T-helper 2 cell treated with Interferon-gamma antibody and Interleukin-4, amounts not matched to agents 5 μg/mL and 100 μg/mL, for 36 hours (primary cell): Measurements from ENCODE around the gene SYNPR.

Experiments
- DNase-seq: peaks from one replicate; pipeline ENCODE4 v3.0.0; 2021; ENCODE audit warnings: low spot score
- H3K27ac Mint-ChIP-seq: one replicate; pipeline ENCODE4 v1.8.0; 2021; ENCODE audit warnings: mild to moderate bottlenecking, mixed read lengths
- H3K27me3 Mint-ChIP-seq: one replicate; pipeline ENCODE4 v1.8.0; 2021; ENCODE audit warnings: low read depth, mixed read lengths
- H3K36me3 Mint-ChIP-seq: one replicate; pipeline ENCODE4 v1.8.0; 2021; ENCODE audit warnings: low read depth, mixed read lengths
- H3K4me1 Mint-ChIP-seq: one replicate; pipeline ENCODE4 v1.8.0; 2021; ENCODE audit warnings: low read depth, mixed read lengths
- H3K4me3 Mint-ChIP-seq: one replicate; pipeline ENCODE4 v1.8.0; 2022; ENCODE audit warnings: mild to moderate bottlenecking, moderate library complexity, mixed read lengths
- H3K9me3 Mint-ChIP-seq: one replicate; pipeline ENCODE4 v1.8.0; 2021; ENCODE audit warnings: mixed read lengths

Gene SYNPR

DNA sequence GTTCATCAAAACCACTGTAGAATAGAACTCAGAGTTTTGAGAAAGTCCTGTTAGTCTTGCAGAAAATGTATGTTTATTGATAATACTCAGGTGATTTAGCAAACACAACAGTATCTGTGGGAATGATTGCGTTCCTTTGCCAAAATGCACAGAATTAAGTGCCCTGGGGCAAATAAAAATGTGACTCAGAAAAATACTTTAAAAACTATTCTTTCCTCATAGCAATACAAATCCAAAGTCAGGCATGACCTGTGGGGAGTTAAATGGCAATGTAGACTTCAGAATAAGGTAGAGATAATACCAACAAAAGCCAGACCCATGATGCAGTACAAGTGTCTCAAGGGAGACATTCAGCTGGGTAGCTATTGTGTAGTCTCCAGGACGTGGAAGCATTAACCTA is 302.0 kb downstream of the SYNPR start:
- Mint-ChIP-seq H3K4me3 (no peak overlapping the region), H3K9me3 (no peaks in the 10 kb centered on the region), H3K36me3 (no peaks in the 10 kb centered on the region), H3K4me1 (no peaks in the 10 kb centered on the region), H3K27ac (no peak overlapping the region), H3K27me3 (no peaks in the 10 kb centered on the region)
- no peak for DNase-seq

DNA sequence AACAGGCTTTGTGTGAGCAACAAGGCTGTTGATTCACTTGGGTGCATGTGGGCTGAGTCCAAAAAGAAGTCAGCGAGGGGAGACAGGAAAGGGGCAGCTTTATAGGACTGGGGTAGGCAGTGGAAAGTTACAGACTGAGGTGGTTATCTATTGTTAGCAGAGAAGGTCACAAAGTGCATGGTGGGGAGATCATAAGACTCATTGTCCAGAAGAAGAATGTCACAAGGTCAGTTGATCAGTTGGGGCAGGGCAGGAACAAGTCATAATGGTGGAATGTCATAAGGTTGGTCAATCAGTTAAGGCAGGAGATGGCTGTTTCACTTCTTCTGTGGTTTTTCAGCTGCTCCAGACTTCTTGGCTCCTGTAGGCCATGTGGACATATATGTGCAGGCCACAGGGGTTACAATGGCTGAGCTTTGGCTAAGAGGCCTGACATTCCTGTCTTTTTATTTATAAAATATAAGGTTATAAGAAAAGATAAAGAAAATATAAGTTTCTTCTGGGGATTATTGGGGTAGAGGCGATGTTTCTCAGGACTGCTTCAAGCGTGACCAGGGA is 304.9 kb downstream of the SYNPR start:
- H3K9me3 Mint-ChIP-seq, result peaks cover 1% of the 10 kb centered on the region
- H3K36me3 Mint-ChIP-seq, result no peaks in the 10 kb centered on the region
- H3K4me1 Mint-ChIP-seq, result no peaks in the 10 kb centered on the region
- DNase-seq, result no peak
- H3K27me3 Mint-ChIP-seq, result no peaks in the 10 kb centered on the region
- H3K4me3 Mint-ChIP-seq, result no peak overlapping the region
- H3K27ac Mint-ChIP-seq, result no peak overlapping the region

DNA sequence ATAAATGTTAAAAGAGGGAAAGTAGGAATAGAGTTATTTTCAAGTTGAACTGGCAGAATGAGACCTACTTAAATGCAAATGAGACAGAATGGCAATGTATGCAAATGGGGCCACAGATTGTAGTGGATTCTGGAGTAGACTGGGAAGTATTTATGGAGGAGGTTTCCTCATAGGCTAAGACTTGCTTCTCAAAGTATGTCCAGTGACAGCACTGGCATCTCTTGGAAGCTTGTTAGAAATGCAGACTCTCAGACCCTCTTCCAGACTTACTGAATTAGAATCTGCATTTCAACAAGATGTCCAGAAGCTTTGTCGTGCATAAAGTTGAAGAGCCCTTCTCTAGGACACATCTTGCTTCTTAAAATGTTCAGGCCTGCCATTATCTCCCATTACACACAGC is 306.6 kb downstream of the SYNPR start:
- no peaks in the 10 kb centered on the region for H3K4me1 Mint-ChIP-seq
- H3K36me3 Mint-ChIP-seq, result no peaks in the 10 kb centered on the region
- no peak overlapping the region for H3K4me3 Mint-ChIP-seq
- DNase-seq, result no peak
- H3K9me3 Mint-ChIP-seq, result peaks cover 9% of the 10 kb centered on the region
- no peak overlapping the region for H3K27ac Mint-ChIP-seq
- H3K27me3 Mint-ChIP-seq, result no peaks in the 10 kb centered on the region

DNA sequence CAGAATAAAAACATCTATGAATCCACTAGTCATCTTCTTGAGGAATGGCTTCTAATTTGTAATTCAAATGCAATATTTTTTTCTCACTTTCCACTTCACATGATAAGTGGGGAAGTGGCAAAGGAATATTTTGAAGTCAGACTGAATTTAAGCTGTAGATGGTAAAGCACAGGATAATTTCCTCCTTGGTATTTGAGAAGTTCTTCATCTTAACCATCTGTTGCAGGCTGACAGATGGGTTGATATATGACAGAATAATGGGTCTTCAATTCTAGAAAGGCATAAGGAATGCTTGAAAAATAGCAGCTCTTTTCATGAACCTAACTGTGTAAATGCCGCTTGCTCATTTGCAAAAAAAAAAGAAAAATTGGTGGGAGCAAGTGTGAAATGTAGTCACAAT is 307.8 kb downstream of the SYNPR start:
- H3K27me3 Mint-ChIP-seq, result no peaks in the 10 kb centered on the region
- peaks cover 9% of the 10 kb centered on the region for H3K9me3 Mint-ChIP-seq
- no peaks in the 10 kb centered on the region for H3K4me1 Mint-ChIP-seq
- no peak overlapping the region for H3K4me3 Mint-ChIP-seq
- DNase-seq, result no peak
- H3K27ac Mint-ChIP-seq, result no peak overlapping the region
- no peaks in the 10 kb centered on the region for H3K36me3 Mint-ChIP-seq

DNA sequence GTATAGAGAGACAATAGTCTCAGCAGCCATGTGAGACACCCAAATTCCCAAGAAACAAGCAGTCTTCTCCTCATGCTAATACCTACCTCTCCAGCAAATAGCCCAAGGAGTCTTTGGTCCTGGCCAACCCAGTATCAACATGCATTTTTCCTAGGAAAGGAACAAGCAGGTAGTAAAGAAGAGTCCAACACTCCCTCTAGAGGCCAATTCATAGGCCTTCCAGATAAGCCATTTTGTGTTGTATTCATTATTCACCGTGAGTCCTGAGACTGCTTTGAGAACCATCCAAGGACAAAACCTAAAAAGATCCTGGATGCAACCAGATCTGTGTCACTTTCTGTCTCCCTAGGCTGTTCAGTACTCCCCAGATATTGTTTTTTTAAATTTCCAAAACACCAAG is 310.8 kb downstream of the SYNPR start:
- Mint-ChIP-seq H3K27me3 (no peaks in the 10 kb centered on the region), H3K27ac (no peak overlapping the region), H3K9me3 (peaks cover 9% of the 10 kb centered on the region), H3K4me1 (no peaks in the 10 kb centered on the region), H3K36me3 (no peaks in the 10 kb centered on the region), H3K4me3 (no peak overlapping the region)
- no peak for DNase-seq

DNA sequence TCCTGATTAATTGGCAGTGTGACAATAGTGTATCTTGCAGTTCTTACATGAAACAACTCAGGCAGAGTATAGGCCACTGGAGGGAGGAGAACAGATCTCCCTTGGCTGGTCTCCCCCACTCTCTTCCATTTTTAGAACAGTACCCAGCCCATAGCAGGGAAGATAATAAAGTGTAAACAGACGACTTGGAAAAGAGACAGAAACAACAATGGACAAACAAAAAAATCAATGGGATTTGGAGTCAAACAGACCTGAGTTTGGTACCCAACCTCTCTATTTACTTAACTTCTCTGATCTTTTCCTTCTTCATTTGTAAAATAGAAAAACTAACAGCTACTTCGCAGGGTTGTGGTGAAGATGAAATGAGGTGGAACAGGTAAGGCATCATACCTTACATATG is 315.7 kb downstream of the SYNPR start:
- H3K9me3 Mint-ChIP-seq, result peaks cover 1% of the 10 kb centered on the region
- no peaks in the 10 kb centered on the region for H3K27me3 Mint-ChIP-seq
- DNase-seq, result no peak
- H3K4me3 Mint-ChIP-seq, result no peak overlapping the region
- no peaks in the 10 kb centered on the region for H3K4me1 Mint-ChIP-seq
- H3K27ac Mint-ChIP-seq, result no peak overlapping the region
- H3K36me3 Mint-ChIP-seq, result no peaks in the 10 kb centered on the region

DNA sequence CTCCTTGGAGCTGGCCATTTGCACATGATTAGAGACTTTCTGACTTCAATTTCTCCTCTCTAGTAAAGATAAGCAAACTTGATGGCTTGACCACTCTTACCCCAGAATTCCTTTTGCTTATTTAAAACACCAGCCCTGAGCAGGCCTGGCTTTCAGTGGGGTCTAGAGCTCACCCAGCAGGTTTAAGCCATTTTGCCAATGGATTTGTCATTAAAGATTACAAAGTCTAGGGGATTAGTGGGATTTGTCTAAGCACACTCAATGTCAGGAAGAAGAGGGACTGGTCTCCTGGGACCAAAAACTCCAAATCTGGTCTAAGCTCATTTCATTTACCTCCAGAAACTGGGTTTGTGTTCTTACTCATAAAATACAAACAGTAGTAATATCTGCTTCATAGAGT is 317.1 kb downstream of the SYNPR start:
- H3K27ac Mint-ChIP-seq, result no peak overlapping the region
- no peaks in the 10 kb centered on the region for H3K27me3 Mint-ChIP-seq
- H3K4me1 Mint-ChIP-seq, result no peaks in the 10 kb centered on the region
- H3K4me3 Mint-ChIP-seq, result no peak overlapping the region
- no peaks in the 10 kb centered on the region for H3K36me3 Mint-ChIP-seq
- DNase-seq, result no peak
- no peaks in the 10 kb centered on the region for H3K9me3 Mint-ChIP-seq

DNA sequence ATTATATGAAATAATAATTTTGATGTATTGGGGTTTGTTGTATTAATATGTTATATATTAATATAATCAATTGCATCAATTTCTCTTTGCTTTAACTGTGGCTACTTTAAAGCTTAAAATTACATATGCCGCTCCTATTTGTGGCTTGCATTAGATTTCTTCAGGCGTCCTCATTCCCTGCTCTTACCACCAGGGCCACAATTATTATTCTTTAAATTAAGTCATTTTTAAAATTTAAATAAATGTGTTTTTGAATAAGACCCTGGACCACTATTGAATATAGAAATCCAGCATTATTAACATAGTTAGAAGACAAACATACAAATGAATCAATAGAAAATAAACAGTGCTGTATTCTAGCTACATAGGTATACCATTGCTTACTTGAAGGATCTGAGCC is 318.9 kb downstream of the SYNPR start:
- DNase-seq, result no peak
- H3K4me3 Mint-ChIP-seq, result no peak overlapping the region
- H3K4me1 Mint-ChIP-seq, result no peaks in the 10 kb centered on the region
- H3K9me3 Mint-ChIP-seq, result no peaks in the 10 kb centered on the region
- H3K27ac Mint-ChIP-seq, result no peak overlapping the region
- H3K27me3 Mint-ChIP-seq, result no peaks in the 10 kb centered on the region
- H3K36me3 Mint-ChIP-seq, result no peaks in the 10 kb centered on the region

DNA sequence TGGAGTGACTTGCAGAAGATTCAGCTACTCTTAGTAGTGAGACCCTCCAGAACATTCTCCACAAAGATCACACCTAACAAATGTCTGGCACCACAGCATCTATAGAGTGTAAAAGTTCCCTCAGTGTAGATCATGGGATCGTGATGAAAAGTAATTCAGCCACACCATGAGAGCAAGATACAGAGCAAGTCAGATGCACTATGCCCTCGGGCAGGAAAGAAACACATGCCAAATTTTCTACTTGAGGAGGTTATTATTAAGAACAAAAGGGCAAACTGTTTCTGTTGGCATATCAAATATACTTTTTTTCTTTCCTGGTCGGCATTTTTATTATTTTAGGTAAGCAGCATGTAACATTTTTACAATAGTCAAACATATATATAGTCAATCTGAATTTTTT is 329.6 kb downstream of the SYNPR start:
- Mint-ChIP-seq H3K4me3 (no peak overlapping the region), H3K9me3 (no peaks in the 10 kb centered on the region), H3K27ac (no peak overlapping the region), H3K27me3 (no peaks in the 10 kb centered on the region), H3K4me1 (no peaks in the 10 kb centered on the region), H3K36me3 (no peaks in the 10 kb centered on the region)
- DNase-seq, result no peak

DNA sequence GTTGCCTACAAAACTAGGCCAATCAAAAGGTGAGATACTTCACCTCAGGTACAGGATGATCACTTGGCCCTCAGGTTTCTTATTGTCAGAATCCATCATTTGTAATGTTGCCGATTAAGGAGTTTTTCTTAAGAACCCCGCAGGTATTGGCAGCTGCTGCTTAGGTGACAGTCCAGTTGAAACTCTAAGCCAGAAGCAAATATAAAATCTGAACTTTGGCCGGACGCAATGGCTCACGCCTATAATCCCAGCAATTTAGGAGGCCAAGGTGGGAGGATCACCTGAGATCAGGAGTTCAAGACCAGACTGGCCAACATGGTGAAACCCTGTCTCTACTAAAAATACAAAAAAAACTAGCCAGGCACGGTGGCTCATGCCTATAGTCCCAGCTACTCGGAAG is 331.3 kb downstream of the SYNPR start:
- H3K36me3 Mint-ChIP-seq, result no peaks in the 10 kb centered on the region
- no peak for DNase-seq
- no peaks in the 10 kb centered on the region for H3K9me3 Mint-ChIP-seq
- H3K27ac Mint-ChIP-seq, result no peak overlapping the region
- no peak overlapping the region for H3K4me3 Mint-ChIP-seq
- H3K4me1 Mint-ChIP-seq, result no peaks in the 10 kb centered on the region
- no peaks in the 10 kb centered on the region for H3K27me3 Mint-ChIP-seq

DNA sequence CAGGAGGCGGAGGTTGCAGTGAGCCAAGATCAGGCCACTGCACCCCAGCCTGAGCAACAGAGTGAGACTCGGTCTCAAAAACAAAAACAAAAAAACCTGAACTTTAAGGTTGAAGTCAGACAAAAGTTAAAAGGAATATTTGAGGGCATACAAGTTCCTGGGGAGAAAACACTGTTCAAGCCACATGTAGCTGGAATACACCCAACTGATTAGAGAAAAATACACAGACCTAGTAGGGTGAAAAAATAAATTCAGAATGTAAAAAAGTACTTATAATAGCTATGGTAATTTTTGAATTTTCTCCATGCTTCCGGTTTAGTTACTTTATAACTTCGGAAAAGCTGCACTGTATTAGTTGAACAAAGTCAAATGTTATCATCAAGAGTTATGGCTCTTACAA is 331.7 kb downstream of the SYNPR start:
- no peak for DNase-seq
- Mint-ChIP-seq H3K4me3 (no peak overlapping the region), H3K9me3 (no peaks in the 10 kb centered on the region), H3K27ac (no peak overlapping the region), H3K4me1 (no peaks in the 10 kb centered on the region), H3K27me3 (no peaks in the 10 kb centered on the region), H3K36me3 (no peaks in the 10 kb centered on the region)

DNA sequence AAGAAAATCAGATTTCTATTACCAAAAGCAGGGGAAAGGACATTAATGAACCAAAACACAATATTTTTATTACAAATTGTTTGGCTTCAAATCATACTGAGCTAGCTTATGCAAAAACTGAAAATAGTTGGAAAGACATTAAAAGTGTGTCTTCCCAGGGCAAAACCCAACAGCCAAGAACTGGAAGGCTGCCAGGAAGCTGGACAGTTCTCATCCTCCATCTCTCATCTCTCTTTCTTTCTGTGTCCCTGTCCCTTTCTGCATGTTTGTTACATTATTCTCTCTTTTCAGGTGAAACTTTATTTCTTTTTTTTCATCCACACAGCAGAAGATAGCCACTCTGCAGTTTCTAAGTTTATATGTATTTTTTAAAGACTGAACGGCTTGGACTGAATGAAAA is 333.3 kb downstream of the SYNPR start:
- no peak overlapping the region for H3K4me3 Mint-ChIP-seq
- H3K27me3 Mint-ChIP-seq, result no peaks in the 10 kb centered on the region
- no peaks in the 10 kb centered on the region for H3K36me3 Mint-ChIP-seq

DNA sequence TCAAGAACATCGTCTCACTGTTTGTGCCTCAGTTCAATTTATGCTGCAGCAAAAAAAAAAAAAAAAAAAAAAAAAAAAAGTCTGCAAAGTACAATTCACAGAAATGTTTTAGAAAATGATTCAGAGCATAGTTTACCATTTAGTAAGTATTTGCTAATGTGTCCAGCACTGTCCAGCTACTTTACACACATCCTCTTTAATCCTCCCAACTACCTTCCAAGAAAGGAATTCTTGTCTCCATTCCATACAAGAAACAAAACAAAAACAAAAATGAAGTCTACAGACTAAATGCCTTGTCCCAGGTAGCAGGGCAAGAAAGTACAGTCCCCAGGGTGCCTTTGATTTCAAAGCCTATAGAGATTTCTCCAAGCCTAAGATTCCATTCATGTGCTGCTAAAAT is 335.5 kb downstream of the SYNPR start:
- Mint-ChIP-seq H3K27me3 (no peaks in the 10 kb centered on the region), H3K36me3 (no peaks in the 10 kb centered on the region), H3K27ac (no peak overlapping the region), H3K9me3 (no peaks in the 10 kb centered on the region), H3K4me1 (no peaks in the 10 kb centered on the region), H3K4me3 (no peak overlapping the region)
- no peak for DNase-seq

More for the DNA sequence above, 333.3 kb downstream of the SYNPR start:
- DNase-seq, result no peak
- Mint-ChIP-seq H3K4me1 (no peaks in the 10 kb centered on the region), H3K9me3 (no peaks in the 10 kb centered on the region), H3K27ac (no peak overlapping the region)

DNA sequence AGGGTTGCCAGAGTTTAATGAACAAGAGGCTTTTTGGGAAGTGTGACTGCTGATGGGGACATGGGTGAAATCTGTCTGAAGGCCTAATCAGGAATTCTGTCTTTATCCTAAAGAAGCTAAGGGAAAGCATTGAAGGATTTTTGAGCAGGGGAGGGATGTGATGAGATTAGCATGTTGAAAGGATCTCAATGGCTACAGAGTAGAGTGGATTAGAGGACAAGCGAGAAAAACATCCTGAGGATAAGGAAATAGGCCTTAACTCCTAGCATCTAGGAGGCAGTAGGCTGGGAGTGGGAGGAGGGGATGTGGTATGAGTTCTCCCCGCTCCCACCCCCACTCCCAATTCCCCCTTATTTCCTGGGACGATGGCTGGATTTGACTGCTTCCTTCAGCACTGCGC is 339.3 kb downstream of the SYNPR start:
- DNase-seq, result no peak
- H3K27me3 Mint-ChIP-seq, result no peaks in the 10 kb centered on the region
- H3K9me3 Mint-ChIP-seq, result no peaks in the 10 kb centered on the region
- H3K36me3 Mint-ChIP-seq, result no peaks in the 10 kb centered on the region
- no peak overlapping the region for H3K4me3 Mint-ChIP-seq
- no peaks in the 10 kb centered on the region for H3K4me1 Mint-ChIP-seq
- no peak overlapping the region for H3K27ac Mint-ChIP-seq

DNA sequence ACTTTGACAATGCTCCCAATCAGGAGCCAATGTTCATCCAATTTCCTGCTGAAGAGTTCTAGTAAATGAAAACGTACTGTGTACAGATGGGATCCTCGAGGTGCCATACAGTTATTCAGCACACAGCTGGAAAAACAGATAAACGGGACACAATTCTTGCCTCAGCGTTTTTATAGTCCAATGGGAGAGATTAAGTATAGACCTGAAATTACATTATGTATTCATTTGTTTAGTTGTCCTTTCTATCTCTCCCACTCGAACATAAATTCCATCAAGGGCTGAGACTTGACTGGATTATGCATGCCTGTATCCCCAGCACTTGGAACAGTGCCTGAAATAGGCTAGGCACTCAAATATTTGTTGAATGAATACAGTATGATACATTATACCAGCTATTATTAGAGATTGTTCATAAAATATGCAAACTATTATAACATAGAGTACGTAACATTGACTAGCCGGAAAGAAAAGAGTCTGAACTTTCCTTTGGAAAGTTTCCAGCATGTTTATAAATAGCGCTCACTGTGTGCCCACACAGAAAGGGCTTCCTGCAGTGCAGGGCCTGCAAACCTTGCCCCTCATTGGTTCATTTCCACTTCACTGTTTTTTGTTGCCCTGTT is 346.9 kb downstream of the SYNPR start:
- Mint-ChIP-seq H3K36me3 (no peaks in the 10 kb centered on the region), H3K27ac (no peak overlapping the region), H3K27me3 (no peaks in the 10 kb centered on the region), H3K4me3 (no peak overlapping the region), H3K9me3 (no peaks in the 10 kb centered on the region), H3K4me1 (no peaks in the 10 kb centered on the region)
- DNase-seq, result no peak
